Central memory CD8-positive, alpha-beta T cell (primary cell): ENCODE data around the gene TAL1.

ENCODE experiments used
- ATAC-seq: fragments of 150-1000 bp; cut with Tn5 transposase; replicated peaks from 2 replicates; pipeline ENCODE4 v1.10.0; 2022; ENCODE audit warnings: mild to moderate bottlenecking, moderate FRiP score, moderate number of reproducible peaks; ENCODE audit not compliant: poor library complexity, severe bottlenecking; ENCODE audit errors: extremely low read depth
- DNase-seq, 2 donors: peaks; one replicate each; pipeline ENCODE4 v3.0.0; 2021; ENCODE audit warnings: low spot score in 2 of 2
- H3K27ac Mint-ChIP-seq: one replicate; pipeline ENCODE4 v1.8.0; 2022; ENCODE audit warnings: low read depth, mild to moderate bottlenecking, moderate library complexity, mixed read lengths
- H3K27me3 Mint-ChIP-seq: one replicate; pipeline ENCODE4 v1.8.0; 2022; ENCODE audit warnings: mixed read lengths
- H3K36me3 Mint-ChIP-seq: one replicate; pipeline ENCODE4 v1.8.0; 2022; ENCODE audit warnings: mild to moderate bottlenecking, moderate library complexity, mixed read lengths; ENCODE audit not compliant: insufficient read depth
- H3K4me1 Mint-ChIP-seq: one replicate; pipeline ENCODE4 v1.8.0; 2022; ENCODE audit warnings: mixed read lengths
- H3K4me3 Mint-ChIP-seq: one replicate; pipeline ENCODE4 v1.8.0; 2022; ENCODE audit warnings: mild to moderate bottlenecking, moderate library complexity, mixed read lengths
- H3K9me3 Mint-ChIP-seq: one replicate; pipeline ENCODE4 v1.8.0; 2022; ENCODE audit warnings: mixed read lengths

TAL1 gene

DNA sequence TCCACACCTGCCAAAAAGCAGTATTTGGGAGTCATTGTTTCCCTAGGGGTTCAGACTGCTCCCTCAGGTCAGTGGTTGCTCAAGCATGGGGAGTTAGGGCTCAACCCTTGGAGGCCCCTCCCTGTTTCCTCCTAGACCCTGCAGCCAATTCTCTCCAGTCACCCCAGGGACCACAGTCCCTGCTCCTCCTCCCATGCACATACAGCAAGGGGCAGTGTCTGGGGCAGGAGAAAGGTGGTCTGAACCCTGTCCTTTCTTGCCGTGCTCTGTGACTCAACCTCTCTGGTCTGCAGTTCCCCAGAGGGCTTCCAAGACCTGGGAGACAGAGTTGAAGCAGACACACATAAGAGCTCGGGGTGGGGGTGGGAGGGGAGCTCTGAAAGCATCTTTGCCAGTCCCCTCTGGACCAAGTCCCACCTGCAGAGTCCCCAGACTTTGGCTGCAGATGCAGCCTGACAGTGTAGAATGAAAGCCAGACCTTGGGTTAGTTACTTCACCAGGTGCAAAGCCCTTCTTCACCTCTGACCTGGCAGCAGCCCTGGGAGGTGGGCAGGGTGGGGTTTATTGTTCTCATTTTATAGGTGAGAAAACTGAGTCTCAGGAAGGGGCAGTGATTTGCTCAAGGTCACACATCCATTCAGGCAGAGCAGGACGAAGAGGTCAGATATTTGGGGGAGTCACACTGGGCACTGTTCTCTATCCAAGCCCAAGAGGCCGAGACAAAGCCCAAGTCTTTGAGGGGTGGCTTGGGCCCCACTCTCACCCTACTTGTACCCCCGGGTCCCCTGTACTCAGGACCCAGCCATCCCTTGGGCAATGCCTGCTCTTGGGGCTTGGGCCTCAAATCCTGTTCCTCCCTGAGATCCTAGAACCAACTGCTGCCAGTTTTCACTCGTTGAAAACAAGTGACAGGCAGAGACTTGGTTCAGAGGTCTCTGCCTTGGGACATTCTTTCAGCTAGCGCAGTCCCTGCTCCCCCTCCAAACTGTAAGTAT lies 42.9 kb downstream of the TAL1 start:
- no peaks in the 10 kb centered on the region for H3K9me3 Mint-ChIP-seq
- ATAC-seq (no peak), DNase-seq (no peak)
- H3K36me3 Mint-ChIP-seq, result peaks cover 2% of the 10 kb centered on the region
- H3K4me3 Mint-ChIP-seq, result no peak overlapping the region
- H3K4me1 Mint-ChIP-seq, result peaks cover 7% of the 10 kb centered on the region
- no peak overlapping the region for H3K27ac Mint-ChIP-seq
- peaks cover 15% of the 10 kb centered on the region for H3K27me3 Mint-ChIP-seq

DNA sequence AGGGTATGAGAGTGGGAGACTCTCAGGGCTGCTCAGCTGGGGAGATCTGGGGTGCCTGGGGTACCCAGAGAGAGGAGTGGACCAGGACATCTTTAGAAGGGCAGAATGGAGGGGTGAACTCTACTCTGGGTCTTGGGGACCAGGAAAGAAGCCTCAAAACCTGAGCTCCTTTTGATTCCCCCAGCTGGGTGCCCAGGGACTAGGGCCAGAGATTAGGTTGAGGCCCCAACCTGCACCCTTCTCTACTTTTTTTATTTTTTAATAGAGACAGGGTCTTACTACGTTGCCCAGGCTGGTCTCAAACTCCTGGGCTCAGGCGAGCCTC lies 44.1 kb downstream of the TAL1 start:
- peaks cover 2% of the 10 kb centered on the region for H3K36me3 Mint-ChIP-seq

DNA sequence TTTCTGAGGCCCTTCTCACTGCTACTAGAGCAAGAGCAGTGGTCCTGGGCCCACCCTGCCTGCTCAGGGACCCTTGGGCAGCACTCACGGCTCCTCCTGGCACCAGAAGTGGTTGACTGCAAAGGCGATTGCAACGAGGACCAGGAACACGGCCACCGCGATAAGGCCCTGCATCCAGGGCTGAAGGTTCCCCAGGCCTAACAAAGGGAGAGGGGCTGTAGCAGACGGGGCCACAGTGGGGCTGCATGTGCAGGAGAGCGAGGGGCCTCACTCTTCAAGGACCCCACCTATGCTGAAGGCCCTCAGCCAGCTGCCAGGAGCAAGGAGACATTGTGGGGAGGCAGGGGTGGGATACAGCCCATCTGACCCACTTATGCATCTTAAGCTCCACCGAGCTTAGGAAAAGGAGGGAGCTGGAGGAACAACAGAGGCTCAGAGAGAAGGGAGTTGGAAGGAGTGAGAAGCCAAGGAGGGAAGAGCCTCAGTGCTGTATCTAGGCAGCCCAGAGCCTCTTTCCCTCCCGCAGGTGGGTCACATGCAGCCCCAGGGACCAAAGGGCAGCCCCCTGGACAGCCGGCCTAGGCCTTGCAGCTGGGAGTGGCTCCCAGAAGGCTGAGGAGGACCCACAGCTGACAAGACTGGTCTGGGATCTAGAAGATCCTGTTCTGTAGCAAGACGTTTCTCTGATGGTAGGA lies 44.6 kb downstream of the TAL1 start:
- no peak overlapping the region for H3K4me3 Mint-ChIP-seq
- no peak for ATAC-seq
- DNase-seq, result no peak
- H3K36me3 Mint-ChIP-seq, result peaks cover 2% of the 10 kb centered on the region
- H3K27me3 Mint-ChIP-seq, result peaks cover 10% of the 10 kb centered on the region
- H3K27ac Mint-ChIP-seq, result no peak overlapping the region
- no peaks in the 10 kb centered on the region for H3K9me3 Mint-ChIP-seq
- no peaks in the 10 kb centered on the region for H3K4me1 Mint-ChIP-seq

More for the DNA sequence above, 44.1 kb downstream of the TAL1 start:
- H3K27me3 Mint-ChIP-seq, result peaks cover 11% of the 10 kb centered on the region
- peaks cover 3% of the 10 kb centered on the region for H3K4me1 Mint-ChIP-seq
- ATAC-seq, result no peak
- no peak overlapping the region for H3K27ac Mint-ChIP-seq
- no peak for DNase-seq
- H3K4me3 Mint-ChIP-seq, result no peak overlapping the region
- H3K9me3 Mint-ChIP-seq, result no peaks in the 10 kb centered on the region

DNA sequence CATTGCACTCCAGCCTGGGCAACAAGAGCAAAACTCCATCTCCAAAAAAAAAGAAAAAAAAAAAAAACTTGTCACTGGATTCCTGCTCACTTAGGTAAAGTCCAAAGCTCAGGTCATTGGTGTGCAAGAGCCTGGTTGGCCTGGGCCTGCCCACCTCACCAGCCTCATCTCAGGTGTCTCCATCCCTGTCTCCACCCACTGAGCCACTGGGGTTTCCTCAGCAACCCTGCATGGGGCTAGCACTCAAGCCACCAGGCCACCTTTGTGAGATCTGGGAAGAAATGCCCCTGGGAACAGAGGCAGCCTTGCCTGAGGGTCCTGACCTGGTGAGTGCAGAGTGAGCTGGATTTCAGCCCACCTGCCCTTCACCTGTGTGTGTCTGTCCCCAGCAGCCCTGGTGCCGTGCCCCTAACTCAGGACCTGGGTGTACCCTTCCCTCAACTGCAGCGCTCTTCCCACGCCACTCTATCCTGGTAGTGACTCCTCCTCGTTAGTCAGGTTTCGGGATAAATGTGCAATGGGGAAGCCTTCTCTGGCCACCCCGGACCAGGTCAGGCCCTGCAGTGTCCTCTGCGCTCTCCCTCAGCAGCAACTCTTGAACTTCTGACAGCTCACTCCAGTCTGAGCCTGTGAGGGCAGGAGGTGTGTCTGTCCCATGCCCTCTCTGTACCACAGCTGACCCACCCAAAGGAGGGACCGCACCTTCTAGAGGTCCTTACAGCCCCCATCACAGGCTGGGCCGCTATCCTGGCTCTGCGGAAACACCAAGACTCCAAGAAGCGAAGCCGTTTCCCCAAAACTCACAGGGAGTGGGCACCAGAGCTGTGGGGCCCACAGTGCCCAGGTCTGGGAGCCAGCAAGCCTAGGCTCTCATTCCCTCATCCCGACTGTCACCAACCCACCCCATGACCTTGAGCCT lies 45.5 kb downstream of the TAL1 start:
- ATAC-seq, result no peak
- H3K36me3 Mint-ChIP-seq, result peaks cover 2% of the 10 kb centered on the region

DNA sequence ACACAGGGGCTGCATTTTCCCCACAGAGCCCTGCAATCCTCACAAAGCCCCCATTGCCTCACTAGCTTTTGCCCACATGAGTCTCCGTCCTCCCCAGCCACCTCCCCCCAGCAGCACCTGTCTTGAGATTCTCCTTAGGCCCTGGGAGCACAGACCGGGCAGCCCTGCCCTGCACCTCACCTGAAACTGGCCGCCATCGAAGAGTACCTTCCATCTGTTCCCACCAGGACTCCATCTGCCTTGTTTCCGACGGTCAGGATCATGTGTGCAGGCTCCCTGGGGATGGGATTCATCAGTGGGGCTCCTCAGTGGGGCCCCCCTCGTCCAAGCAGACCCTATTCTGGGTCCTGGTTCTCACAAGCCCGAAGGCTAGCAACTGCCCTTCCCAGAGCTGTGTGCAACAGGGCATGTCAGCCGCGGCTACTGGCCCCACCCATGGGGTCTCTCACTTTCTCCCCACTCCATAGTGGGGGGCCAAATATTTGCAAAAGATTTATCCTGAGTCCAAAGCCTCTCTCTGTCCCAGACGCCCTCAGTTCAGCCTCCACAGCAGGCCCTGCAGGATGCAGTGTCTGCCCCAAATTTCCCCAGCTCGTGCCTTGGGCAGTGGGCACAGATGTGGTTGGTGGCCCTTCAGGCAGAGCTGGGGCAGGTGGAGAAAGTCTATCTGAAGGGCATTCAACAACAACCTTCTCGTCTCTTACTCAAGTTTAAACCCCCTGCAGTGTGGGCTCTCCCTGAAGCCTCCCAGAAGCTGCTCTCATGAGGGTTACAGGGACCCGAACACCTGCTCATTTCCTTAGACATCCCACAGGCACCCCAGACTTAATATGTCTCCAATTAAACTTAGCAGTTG lies 47.0 kb downstream of the TAL1 start:
- H3K4me1 Mint-ChIP-seq, result no peaks in the 10 kb centered on the region
- no peaks in the 10 kb centered on the region for H3K36me3 Mint-ChIP-seq
- H3K9me3 Mint-ChIP-seq, result no peaks in the 10 kb centered on the region
- DNase-seq (no peak), ATAC-seq (no peak)
- H3K4me3 Mint-ChIP-seq, result no peak overlapping the region
- no peak overlapping the region for H3K27ac Mint-ChIP-seq
- peaks cover 27% of the 10 kb centered on the region for H3K27me3 Mint-ChIP-seq

More for the DNA sequence above, 45.5 kb downstream of the TAL1 start:
- H3K9me3 Mint-ChIP-seq, result no peaks in the 10 kb centered on the region
- peaks cover 12% of the 10 kb centered on the region for H3K27me3 Mint-ChIP-seq
- no peak for DNase-seq
- no peak overlapping the region for H3K4me3 Mint-ChIP-seq
- H3K27ac Mint-ChIP-seq, result no peak overlapping the region
- H3K4me1 Mint-ChIP-seq, result no peaks in the 10 kb centered on the region

DNA sequence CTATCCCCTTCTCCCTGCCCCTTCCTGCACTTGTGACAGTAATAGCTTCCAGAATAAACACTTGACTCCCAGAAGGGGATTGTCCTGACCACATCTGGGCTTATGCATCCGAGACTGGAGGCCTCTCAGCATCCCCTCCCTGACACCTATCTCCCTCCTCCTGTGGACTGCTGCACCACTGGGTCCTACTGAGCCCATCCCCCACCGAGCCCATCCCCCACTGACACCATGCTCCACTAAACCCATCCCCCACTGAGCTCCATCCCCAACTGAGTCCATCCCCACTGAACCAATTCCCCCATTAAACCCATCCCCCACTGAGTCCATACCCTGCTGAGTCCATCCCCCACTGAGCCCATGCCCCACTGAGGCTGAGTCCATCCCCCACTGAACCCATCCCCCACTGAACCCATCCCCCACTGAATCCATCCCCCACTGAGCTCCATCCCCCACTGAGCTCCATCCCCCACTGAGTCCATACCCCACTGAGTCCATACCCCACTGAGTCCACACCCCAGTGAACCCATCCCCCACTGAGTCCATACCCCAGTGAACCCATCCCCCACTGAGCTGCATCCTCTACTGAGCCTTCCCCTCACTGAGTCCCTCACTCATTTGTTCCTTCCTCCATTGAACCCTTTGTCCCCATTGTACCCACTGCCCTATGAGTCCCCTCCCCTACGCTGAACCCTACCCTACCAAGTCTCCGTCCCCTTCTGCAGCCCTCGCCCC lies 47.8 kb downstream of the TAL1 start:
- Mint-ChIP-seq H3K4me3 (no peak overlapping the region), H3K9me3 (no peaks in the 10 kb centered on the region), H3K36me3 (peaks cover under 1% of the 10 kb centered on the region), H3K27me3 (peaks cover 35% of the 10 kb centered on the region), H3K27ac (no peak overlapping the region), H3K4me1 (peaks cover 6% of the 10 kb centered on the region)
- DNase-seq (no peak), ATAC-seq (no peak)

DNA sequence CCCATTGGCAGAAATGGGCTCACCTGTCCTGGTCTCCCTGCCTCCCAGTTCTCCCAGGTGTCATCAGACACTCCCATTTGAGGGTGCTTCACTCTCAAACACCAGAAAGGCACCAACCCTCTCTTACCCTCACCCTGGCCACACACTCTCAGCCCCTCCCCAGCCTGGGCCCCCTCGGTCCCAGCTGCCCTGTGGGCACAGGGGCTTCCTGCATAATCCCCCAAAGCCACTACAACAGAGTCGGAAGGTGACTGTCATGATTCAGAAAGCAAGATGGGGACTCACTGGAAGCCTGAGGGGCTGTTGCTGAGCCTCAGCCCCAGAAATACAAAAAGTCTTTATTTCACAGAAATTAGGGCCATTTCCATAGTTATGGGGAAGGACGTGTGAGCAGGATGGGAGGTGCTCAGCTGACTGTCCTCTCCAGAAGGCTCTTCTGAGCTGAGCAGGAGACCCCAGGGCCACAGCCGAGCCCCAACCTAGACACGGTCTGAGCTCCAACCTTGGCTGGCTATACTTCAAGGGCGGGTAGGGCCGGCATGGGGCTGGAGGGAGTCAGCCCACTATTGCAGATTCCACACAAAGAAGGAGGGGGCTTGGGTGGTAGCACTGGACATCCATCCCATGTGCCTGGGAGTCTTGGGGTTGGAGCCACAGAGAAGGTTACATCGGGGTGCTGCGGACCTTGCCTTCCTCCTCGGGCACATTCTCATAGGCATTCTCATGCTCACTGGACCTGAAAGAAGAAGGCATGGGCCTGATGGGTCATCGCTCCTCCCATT lies 48.5 kb downstream of the TAL1 start:
- peaks cover 12% of the 10 kb centered on the region for H3K4me1 Mint-ChIP-seq
- H3K27ac Mint-ChIP-seq, result no peak overlapping the region
- H3K9me3 Mint-ChIP-seq, result no peaks in the 10 kb centered on the region
- peaks cover 7% of the 10 kb centered on the region for H3K36me3 Mint-ChIP-seq
- H3K4me3 Mint-ChIP-seq, result no peak overlapping the region
- DNase-seq (no peak), ATAC-seq (no peak)
- H3K27me3 Mint-ChIP-seq, result peaks cover 42% of the 10 kb centered on the region

DNA sequence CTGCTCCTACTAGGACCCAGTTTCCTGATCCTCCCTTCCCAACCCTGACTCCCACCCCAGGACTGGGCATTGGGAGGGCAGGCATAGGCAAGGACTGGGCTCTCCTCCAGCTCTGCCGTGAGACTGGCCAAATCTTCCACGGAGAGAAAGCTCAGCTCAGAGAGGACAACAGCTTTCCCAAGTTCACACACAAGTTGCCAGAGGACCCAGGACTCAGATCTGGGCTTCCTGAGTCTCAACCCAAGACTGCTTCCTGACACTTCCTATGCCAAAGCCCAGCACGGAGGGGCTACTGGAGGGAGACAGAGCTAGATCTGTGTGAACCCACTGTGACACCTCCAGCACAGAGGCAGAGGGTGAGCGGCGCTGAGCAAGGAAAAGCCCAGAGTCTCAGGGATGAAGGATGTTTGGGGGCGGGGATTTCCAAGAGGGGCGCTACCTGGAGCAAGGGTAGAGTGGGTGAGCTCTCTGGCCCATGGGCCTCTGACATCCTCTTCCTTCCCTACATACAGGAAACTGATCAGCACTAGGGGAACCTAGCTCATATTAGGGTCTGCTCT lies 49.3 kb downstream of the TAL1 start:
- no peak overlapping the region for H3K27ac Mint-ChIP-seq
- no peak overlapping the region for H3K4me3 Mint-ChIP-seq
- peaks cover 50% of the 10 kb centered on the region for H3K27me3 Mint-ChIP-seq
- H3K36me3 Mint-ChIP-seq, result peaks cover 8% of the 10 kb centered on the region
- no peaks in the 10 kb centered on the region for H3K9me3 Mint-ChIP-seq
- ATAC-seq, result no peak
- no peak for DNase-seq
- peaks cover 12% of the 10 kb centered on the region for H3K4me1 Mint-ChIP-seq

DNA sequence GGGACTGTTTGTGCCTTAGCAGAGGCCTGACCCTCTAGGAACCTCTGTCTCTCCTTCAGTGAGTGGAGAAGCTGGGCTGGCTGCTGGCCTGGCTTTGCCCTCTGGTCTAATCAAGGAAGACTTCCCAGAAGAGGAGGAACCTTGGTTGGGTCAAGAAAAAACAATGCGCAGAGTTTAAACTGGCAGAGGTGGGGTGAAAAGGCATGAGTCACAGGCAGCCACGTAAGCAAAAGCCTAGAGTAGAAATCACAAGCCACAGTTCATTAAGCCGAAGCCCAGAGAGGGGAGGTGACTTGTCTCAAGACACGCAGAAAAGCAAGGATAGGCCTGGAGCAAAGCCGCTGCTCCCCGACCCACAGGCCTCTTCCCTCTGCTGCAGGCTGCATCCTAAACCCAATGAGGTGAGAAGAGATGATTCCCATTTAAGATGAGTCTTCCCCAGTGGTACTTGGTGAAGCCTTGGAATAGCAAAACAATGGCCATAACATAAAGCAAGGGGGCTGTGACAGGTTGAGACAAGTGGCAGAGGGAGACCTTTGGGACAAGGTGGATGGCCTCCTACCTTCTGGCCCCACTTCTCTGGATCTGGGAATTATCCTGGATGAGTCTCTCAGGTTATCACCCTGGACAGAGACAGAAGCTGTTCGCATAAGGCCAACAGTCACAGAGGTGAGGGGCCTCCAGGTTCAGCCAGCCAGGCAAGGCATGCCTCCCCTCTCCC lies 49.9 kb downstream of the TAL1 start:
- Mint-ChIP-seq H3K27me3 (peaks cover 50% of the 10 kb centered on the region), H3K36me3 (peaks cover 8% of the 10 kb centered on the region), H3K4me3 (no peak overlapping the region), H3K4me1 (peaks cover 12% of the 10 kb centered on the region), H3K27ac (no peak overlapping the region), H3K9me3 (no peaks in the 10 kb centered on the region)
- DNase-seq (no peak), ATAC-seq (no peak)
